GM19438 (cell line): ENCODE results near the gene FRMD4A.

Source experiments
- ATAC-seq: cut with Tn5 transposase; IDR thresholded peaks from one replicate; pipeline ENCODE4 v1.9.1; 2021; ENCODE audit warnings: low read depth; ENCODE audit not compliant: unreplicated experiment

The FRMD4A gene

DNA sequence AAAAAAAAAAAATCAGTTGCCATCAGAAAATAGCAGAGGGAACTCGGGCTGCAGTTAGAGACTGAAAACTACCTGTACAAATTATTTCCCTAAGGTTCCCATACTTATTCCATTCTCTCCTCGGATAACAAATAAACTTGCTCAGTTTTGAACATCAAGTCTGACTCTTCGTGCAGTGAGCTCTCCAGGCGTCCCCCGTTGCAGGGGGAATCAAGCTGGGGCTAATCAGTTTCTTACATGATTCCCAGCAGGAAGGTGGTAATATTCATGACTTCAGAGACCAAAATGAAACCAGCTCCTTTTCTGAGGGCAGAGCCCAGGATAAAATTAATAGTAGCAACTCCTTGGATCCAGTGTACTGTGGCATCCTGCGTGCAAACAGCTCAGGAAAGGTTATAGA is 135.3 kb downstream of the FRMD4A start:
- no peak for ATAC-seq

DNA sequence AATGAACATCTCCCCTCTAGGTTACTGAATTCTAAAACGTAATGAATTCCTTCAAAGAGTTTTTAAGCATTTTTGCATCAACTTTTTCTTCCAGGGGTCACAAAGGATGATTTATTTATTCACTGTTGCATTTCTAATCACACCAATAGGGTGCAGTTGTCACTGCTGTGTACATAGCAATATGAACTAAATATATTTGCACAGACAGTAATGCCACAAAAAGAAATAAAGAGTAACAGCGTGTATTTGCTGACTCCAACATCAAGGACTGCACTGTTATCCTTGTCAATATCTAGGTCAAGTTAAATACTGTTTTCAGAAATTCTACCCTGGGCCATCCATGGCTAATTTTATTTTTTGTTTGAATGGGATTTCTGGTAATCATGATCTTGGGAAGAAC is 138.0 kb downstream of the FRMD4A start:
- no peak for ATAC-seq

- ATAC-seq = no peak
Measured at GRCh38 chr10:14191871-14192270, 138.9 kb downstream of the FRMD4A start.

- no peak for ATAC-seq
Measured at GRCh38 chr10:14191407-14191806, 139.3 kb downstream of the FRMD4A start.

- ATAC-seq = no peak
Measured at GRCh38 chr10:14190702-14191101, 140.0 kb downstream of the FRMD4A start.

DNA sequence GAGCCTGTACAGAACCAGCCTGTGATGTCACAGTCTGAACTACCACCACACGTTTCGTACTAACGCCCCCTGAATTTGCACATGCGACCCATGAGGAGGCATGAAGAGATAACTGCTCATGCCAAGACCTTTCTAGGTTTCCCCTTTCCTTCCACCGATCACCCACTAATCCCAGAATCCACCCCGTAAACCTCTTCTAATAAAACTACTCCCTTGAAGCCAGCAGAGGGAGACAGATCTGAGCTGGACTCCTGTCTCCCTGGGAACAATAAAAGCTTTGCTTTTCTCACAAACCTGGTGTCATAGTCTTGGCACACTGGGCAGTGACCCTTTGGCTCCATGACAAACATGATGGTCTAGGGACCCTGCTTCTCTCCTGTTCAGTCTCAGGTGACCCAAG is 144.5 kb downstream of the FRMD4A start:
- no peak for ATAC-seq

- ATAC-seq = peak; percentile 76
Measured at GRCh38 chr10:14185316-14186045, 145.2 kb downstream of the FRMD4A start.

GRCh38 chr10:14184841-14185315 is 145.8 kb downstream of the FRMD4A start:
- ATAC-seq = peak; percentile 77

- no peak for ATAC-seq
Measured at GRCh38 chr10:14182781-14183180, 147.9 kb downstream of the FRMD4A start.

DNA sequence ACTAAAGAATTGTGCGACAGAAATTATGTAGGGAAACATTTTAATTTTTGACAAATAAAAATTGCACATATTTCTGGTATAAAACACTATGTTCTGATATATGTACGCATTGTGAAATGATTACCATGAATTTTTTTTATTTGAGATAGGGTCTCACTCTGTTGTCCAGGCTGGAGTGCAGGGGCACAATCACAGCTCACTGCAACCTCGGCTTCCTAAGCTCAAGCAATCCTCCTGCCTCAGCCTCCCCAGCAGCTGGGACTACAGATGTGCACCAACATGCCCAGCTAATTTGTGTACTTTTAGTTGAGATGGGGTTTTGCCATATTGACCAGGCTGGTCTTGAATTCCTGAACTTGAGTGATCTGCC is 149.2 kb downstream of the FRMD4A start:
- ATAC-seq = no peak

GRCh38 chr10:14180911-14181566 is 149.7 kb downstream of the FRMD4A start:
- no peak for ATAC-seq

DNA sequence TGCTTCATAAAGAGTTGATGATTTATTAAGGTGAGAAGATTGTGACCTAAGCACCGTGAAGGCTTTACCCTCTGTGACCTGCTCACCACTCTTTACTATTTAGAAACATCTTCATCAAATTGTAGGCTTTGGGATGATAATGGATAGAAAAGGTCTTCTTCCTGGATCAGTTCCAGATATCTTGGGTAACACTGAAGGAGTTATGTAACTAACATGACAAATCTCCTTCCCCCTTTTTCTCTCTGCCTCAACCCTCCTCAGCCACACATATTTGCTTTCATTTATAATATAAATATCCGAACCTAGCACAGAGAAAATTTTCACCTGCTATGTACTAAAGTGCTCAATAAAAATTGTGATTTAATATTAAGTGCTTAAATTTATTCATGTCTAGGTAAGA is 151.5 kb downstream of the FRMD4A start:
- ATAC-seq = no peak

DNA sequence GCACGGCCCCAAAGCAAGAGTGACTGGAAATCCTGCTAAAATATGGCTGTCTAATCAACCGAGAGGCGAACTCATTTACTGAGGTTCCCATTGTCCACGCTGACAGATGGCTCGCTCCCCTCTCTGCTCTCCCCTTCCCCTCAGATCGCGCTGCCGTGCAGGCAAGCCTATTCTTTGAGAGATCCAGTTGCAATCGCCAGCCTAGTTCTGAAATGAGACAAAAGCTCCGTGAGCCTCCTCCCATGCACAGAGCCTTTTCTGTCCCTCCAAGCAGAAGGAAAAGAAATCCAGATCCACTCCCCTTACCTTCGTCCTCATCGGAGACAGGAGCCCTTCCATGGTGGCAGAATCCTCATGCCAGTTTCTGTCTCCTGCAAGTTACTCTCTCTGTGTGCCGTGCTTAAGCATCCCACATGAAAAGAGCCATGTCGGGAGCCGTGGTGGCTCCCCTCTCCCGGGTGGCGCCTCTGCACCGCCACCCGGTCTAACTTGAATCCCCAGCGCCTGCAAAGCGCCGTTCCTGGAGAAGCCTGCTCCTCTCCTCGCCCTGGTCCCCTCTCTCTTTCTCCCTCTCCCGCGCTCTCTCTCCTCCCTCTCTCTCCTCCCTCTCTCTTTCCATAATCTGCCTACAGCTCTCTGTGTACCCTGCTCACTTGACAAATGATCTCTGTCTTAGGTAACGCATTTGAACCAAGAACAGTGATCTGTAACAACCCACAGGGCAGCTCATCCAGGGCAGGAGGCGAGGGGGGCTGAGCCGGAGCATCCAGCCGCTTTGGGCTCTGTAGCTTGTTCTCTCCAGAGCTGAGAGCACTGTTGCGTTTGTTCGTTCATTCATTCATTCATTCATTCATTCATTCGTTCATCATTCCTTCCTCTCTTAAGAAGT is 156.8 kb downstream of the FRMD4A start:
- ATAC-seq = no peak

DNA sequence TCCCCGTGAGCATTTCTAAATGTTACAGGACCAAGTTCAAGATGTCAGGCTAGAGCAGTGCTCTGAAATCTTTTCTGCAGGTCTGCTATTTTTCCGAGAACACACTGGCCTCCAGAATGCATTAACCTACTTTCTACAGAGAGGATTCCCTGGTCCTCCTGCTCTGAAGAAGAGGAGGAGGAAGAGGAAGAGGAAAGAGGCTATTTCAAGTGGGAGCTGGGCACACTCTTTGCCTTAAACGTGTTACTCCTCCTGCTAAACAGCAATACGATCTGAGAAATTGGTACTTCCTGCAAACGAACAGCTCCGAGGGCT is 157.4 kb downstream of the FRMD4A start:
- no peak for ATAC-seq

GRCh38 chr10:14172336-14172950 is 158.3 kb downstream of the FRMD4A start:
- no peak for ATAC-seq

DNA sequence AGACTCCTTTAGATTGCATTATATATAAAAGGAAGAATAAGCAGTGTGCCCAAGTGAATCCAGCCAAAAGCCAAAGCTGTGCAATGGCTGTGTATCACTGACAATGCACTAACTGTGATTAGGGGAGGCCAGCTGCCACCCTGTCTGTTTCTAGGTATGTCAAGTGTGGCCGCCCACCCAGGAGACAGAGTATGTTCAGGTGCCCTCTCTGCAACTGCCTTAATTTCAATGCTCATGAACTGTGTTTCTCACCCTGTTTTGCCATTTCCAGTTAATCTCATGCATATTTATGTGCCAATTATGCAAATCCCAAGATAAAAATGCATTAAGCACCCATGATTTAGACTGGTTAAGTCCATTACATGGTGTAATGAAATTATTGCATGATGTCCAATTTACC is 159.4 kb downstream of the FRMD4A start:
- ATAC-seq = no peak

- ATAC-seq = no peak
Measured at GRCh38 chr10:14163377-14164086, 167.2 kb downstream of the FRMD4A start.

GRCh38 chr10:14162629-14163344 is 167.9 kb downstream of the FRMD4A start:
- ATAC-seq = no peak

DNA sequence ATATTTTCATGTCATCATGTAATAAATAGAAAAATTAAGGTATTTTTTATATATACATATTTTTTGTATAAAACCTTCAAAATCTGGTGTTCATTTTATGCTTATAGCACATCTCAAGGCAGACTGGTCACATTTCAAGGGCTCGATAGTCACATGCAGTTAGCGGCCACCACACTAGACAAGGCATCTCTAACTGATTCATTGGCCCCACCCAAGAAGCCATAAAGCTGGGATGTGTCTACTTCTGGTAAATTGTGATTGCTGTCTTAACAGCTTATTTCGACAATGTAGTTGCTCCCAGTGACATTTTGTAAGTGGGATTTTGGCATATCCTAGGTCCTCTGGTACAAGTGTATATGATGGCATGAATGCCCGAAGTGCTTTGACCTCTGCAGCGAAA is 168.7 kb downstream of the FRMD4A start:
- ATAC-seq = no peak

DNA sequence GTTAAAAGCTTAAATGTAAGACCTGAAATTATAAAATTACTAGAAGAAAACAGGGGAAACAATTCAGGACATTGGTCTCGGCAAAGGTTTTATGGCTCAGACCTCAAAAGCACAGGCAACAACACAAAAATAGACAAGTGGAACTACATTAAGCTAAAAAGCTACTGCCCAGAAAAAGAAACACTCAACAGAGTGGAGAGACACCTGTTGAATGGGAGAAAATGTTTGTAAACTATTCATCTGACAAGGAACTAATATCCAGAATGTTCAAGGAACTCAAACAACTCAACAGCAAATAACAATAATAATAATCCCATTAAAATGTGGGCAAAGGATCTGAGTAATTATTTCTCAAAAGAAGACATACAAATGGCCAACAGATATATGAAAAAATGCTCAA is 170.4 kb downstream of the FRMD4A start:
- ATAC-seq = no peak
